ENCODE data around the gene HHAT.

HHAT gene

DNA sequence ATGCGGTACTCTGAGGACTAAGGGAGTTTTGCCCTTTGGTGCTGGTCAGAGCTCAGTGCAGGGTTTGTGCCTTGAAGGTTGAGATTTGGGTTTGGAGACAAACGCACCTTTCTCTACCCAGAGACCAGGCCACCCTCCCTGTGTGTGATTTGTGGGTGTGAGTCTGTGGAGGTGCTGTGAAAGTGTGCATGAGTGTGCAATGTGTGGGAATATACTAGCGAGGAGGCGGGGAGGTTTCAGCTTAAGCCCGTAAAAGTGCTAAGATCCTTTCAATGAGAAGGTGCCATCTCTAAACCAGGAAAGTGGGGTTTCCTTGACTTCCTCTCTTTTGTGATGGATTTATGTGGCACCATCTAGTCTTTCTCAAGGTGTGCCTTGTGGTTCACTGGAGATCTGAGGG lies 225.7 kb downstream of the HHAT start:
- H3F3A ChIP-seq (ENCODE audit: insufficient read depth, low read length), result no peaks in the 10 kb centered on the region
- no peak overlapping the region for H3K4me2 ChIP-seq (ENCODE audit: low read length)
- H3K27ac ChIP-seq (ENCODE audit: low read depth, low read length, poor library complexity, severe bottlenecking), result no peak overlapping the region
- no peaks in the 10 kb centered on the region for H3K79me2 ChIP-seq (ENCODE audit: insufficient read depth, low read length)
- no peak overlapping the region for H2AFZ ChIP-seq (ENCODE audit: low read length)
- H3K27me3 ChIP-seq (ENCODE audit: insufficient read depth, low read length), result no peaks in the 10 kb centered on the region
- no peaks in the 10 kb centered on the region for H3K9me2 ChIP-seq (ENCODE audit: low read depth, low read length)
- no peaks in the 10 kb centered on the region for H3K9me3 ChIP-seq (ENCODE audit: low read length)
- no peaks in the 10 kb centered on the region for H4K20me1 ChIP-seq (ENCODE audit: insufficient read depth, low read length)
- H3K4me1 ChIP-seq (ENCODE audit: insufficient read depth, low read length, severe bottlenecking), result no peaks in the 10 kb centered on the region
- H3K9ac ChIP-seq (ENCODE audit: low read length), result no peak overlapping the region
- TF ChIP-seq, protein P1, sequence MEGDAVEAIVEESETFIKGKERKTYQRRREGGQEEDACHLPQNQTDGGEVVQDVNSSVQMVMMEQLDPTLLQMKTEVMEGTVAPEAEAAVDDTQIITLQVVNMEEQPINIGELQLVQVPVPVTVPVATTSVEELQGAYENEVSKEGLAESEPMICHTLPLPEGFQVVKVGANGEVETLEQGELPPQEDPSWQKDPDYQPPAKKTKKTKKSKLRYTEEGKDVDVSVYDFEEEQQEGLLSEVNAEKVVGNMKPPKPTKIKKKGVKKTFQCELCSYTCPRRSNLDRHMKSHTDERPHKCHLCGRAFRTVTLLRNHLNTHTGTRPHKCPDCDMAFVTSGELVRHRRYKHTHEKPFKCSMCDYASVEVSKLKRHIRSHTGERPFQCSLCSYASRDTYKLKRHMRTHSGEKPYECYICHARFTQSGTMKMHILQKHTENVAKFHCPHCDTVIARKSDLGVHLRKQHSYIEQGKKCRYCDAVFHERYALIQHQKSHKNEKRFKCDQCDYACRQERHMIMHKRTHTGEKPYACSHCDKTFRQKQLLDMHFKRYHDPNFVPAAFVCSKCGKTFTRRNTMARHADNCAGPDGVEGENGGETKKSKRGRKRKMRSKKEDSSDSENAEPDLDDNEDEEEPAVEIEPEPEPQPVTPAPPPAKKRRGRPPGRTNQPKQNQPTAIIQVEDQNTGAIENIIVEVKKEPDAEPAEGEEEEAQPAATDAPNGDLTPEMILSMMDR (IDR thresholded peaks at IDR 0.05; ENCODE audit: low read length), result no peak
- no peak for TF ChIP-seq EZH2 (IDR thresholded peaks at IDR 0.05; ENCODE audit: borderline replicate concordance, low read length)
- H3K4me3 ChIP-seq (ENCODE audit: low read depth, low read length, poor library complexity, severe bottlenecking), result no peak overlapping the region
- no peaks in the 10 kb centered on the region for H3K36me3 ChIP-seq (ENCODE audit: insufficient read depth, low read length)

DNA sequence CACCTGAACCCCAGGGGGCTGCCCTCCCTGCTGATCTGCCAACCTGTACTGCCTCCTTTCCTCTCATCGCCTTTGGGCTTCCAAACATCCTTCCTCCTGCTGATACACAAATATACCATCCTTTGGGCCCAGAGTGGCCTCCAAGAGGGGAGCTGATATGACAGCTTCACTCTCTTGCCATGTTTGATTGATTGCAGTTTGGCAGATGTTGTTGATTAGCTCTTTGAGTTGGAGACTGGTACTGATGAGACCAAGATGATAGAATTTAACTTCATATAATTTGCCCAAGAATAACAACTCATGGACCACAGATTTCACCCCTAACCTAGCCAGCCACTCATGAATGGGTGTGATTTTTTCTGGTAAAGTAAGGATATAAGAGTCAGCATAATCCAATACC lies 227.8 kb downstream of the HHAT start:
- H3F3A ChIP-seq (ENCODE audit: insufficient read depth, low read length), result no peaks in the 10 kb centered on the region
- H3K9ac ChIP-seq (ENCODE audit: low read length), result no peak overlapping the region
- TF ChIP-seq EZH2 (IDR thresholded peaks at IDR 0.05; ENCODE audit: borderline replicate concordance, low read length), result no peak
- TF ChIP-seq, protein P1 (IDR thresholded peaks at IDR 0.05; ENCODE audit: low read length), result no peak
- no peaks in the 10 kb centered on the region for H4K20me1 ChIP-seq (ENCODE audit: insufficient read depth, low read length)
- H3K4me3 ChIP-seq (ENCODE audit: low read depth, low read length, poor library complexity, severe bottlenecking), result no peak overlapping the region
- H3K4me2 ChIP-seq (ENCODE audit: low read length), result no peak overlapping the region
- no peaks in the 10 kb centered on the region for H3K9me2 ChIP-seq (ENCODE audit: low read depth, low read length)
- H3K4me1 ChIP-seq (ENCODE audit: insufficient read depth, low read length, severe bottlenecking), result no peaks in the 10 kb centered on the region
- no peaks in the 10 kb centered on the region for H3K9me3 ChIP-seq (ENCODE audit: low read length)
- H2AFZ ChIP-seq (ENCODE audit: low read length), result no peak overlapping the region
- H3K36me3 ChIP-seq (ENCODE audit: insufficient read depth, low read length), result no peaks in the 10 kb centered on the region
- no peak overlapping the region for H3K27ac ChIP-seq (ENCODE audit: low read depth, low read length, poor library complexity, severe bottlenecking)
- no peaks in the 10 kb centered on the region for H3K79me2 ChIP-seq (ENCODE audit: insufficient read depth, low read length)
- H3K27me3 ChIP-seq (ENCODE audit: insufficient read depth, low read length), result no peaks in the 10 kb centered on the region

DNA sequence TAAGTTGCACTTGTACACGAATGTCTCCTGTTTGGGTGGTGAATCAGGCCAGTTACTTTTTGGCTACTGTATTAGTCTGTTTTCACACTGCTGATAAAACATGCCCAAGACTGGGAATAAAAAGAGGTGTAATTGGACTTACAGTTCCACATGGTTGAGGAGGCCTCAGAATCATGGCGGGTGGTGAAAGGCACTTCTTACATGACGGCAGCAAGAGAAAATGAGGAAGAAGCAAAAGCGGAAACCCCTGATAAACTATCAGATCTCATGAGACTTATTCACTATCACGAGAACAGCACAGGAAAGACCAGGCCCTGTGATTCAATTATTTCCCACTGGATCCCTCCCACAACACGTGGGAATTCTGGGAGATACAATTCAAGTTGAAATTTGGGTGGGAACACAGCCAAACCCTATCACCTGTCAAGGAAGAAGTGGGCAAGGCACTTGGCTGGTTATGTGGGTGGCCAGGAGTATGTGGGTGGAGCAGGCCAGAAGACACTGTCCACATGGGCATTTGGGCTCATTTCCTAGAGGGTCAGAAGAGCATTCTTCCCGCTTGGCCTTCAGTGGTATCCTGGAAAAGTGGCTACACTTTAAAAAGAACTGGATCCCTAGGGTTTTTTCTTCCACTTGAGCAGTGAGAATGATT lies 228.8 kb downstream of the HHAT start:
- H3K4me2 ChIP-seq (ENCODE audit: low read length), result no peak overlapping the region
- TF ChIP-seq, protein P1 (IDR thresholded peaks at IDR 0.05; ENCODE audit: low read length), result no peak
- no peak for TF ChIP-seq EZH2 (IDR thresholded peaks at IDR 0.05; ENCODE audit: borderline replicate concordance, low read length)
- no peaks in the 10 kb centered on the region for H3K9me2 ChIP-seq (ENCODE audit: low read depth, low read length)
- no peak overlapping the region for H3K9ac ChIP-seq (ENCODE audit: low read length)
- H3K4me1 ChIP-seq (ENCODE audit: insufficient read depth, low read length, severe bottlenecking), result no peaks in the 10 kb centered on the region
- no peak overlapping the region for H3K4me3 ChIP-seq (ENCODE audit: low read depth, low read length, poor library complexity, severe bottlenecking)
- no peak overlapping the region for H3K27ac ChIP-seq (ENCODE audit: low read depth, low read length, poor library complexity, severe bottlenecking)
- H3K27me3 ChIP-seq (ENCODE audit: insufficient read depth, low read length), result no peaks in the 10 kb centered on the region
- no peaks in the 10 kb centered on the region for H4K20me1 ChIP-seq (ENCODE audit: insufficient read depth, low read length)
- H3F3A ChIP-seq (ENCODE audit: insufficient read depth, low read length), result no peaks in the 10 kb centered on the region
- no peaks in the 10 kb centered on the region for H3K79me2 ChIP-seq (ENCODE audit: insufficient read depth, low read length)
- H3K9me3 ChIP-seq (ENCODE audit: low read length), result no peaks in the 10 kb centered on the region
- H2AFZ ChIP-seq (ENCODE audit: low read length), result no peak overlapping the region
- no peaks in the 10 kb centered on the region for H3K36me3 ChIP-seq (ENCODE audit: insufficient read depth, low read length)

All from OCI-LY1 (cell line).